H9 (cell line): ENCODE results near the gene KLK11. TPM values are rescaled to one million over a fixed set of nuclear protein-coding genes. Genes with fewer than 3 reads are reported as not detected.
A peak's percentile ranks its signal among the peaks of the same experiment; 100 is the strongest.

Experiments used
- DNase-seq: peaks from one replicate; pipeline ENCODE4 v3.0.0-alpha.2; 2017
- H2AFZ ChIP-seq: one replicate; pipeline ENCODE4 v1.6.1; 2013; ENCODE audit warnings: mild to moderate bottlenecking, low read length, control low read depth, moderate library complexity
- H2AK5ac ChIP-seq: 2 replicates; pipeline ENCODE4 v1.6.1; 2013; ENCODE audit warnings: low read length, control low read depth, mixed read lengths; ENCODE audit not compliant: insufficient read length
- H2BK120ac ChIP-seq: one replicate; pipeline ENCODE4 v1.6.1; 2013; ENCODE audit warnings: low read depth, mild to moderate bottlenecking, low read length, control low read depth, inconsistent platforms; ENCODE audit not compliant: poor library complexity, severe bottlenecking
- H2BK12ac ChIP-seq: 2 replicates; pipeline ENCODE4 v1.6.1; 2013; ENCODE audit warnings: low read length, control low read depth, mixed read lengths, low read depth; ENCODE audit not compliant: insufficient read length
- H2BK15ac ChIP-seq: 2 replicates; pipeline ENCODE4 v1.6.1; 2013; ENCODE audit warnings: low read depth, low read length, control low read depth
- H2BK20ac ChIP-seq: one replicate; pipeline ENCODE4 v1.6.1; 2013; ENCODE audit warnings: low read depth, mild to moderate bottlenecking, low read length, control low read depth, inconsistent platforms; ENCODE audit not compliant: poor library complexity, severe bottlenecking
- H2BK5ac ChIP-seq: 2 replicates; pipeline ENCODE4 v1.6.1; 2013; ENCODE audit warnings: low read length, control low read depth, mixed read lengths; ENCODE audit not compliant: insufficient read length
- H3K14ac ChIP-seq: 2 replicates; pipeline ENCODE4 v1.6.1; 2013; ENCODE audit warnings: low read length, control low read depth; ENCODE audit not compliant: insufficient read depth
- H3K18ac ChIP-seq: 2 replicates; pipeline ENCODE4 v1.6.1; 2013; ENCODE audit warnings: low read depth, mild to moderate bottlenecking, mixed read lengths, low read length, control low read depth; ENCODE audit not compliant: insufficient read length
- H3K23ac ChIP-seq: 2 replicates; pipeline ENCODE4 v1.6.1; 2013; ENCODE audit warnings: low read length, control low read depth, mixed read lengths, low read depth; ENCODE audit not compliant: insufficient read length
- H3K23me2 ChIP-seq: 2 replicates; pipeline ENCODE4 v1.6.1; 2013; ENCODE audit warnings: low read depth, mild to moderate bottlenecking, mixed read lengths, low read length, control low read depth; ENCODE audit not compliant: insufficient read length, poor library complexity, severe bottlenecking
- H3K27ac ChIP-seq: 2 replicates; pipeline ENCODE4 v1.5.1; 2013; ENCODE audit warnings: low read length, control low read depth, mixed read lengths, low read depth; ENCODE audit not compliant: insufficient read length
- H3K27me3 ChIP-seq: 2 replicates; pipeline ENCODE4 v1.6.1; 2013; ENCODE audit warnings: low read length, control low read depth, inconsistent platforms; ENCODE audit not compliant: insufficient read depth
- H3K4ac ChIP-seq: 2 replicates; pipeline ENCODE4 v1.6.1; 2013; ENCODE audit warnings: low read depth, mild to moderate bottlenecking, control low read depth, inconsistent platforms, low read length, moderate library complexity
- H3K4me1 ChIP-seq: 2 replicates; pipeline ENCODE4 v1.6.1; 2013; ENCODE audit warnings: low read length, control low read depth, inconsistent platforms; ENCODE audit not compliant: insufficient read depth
- H3K4me2 ChIP-seq: 2 replicates; pipeline ENCODE4 v1.6.1; 2013; ENCODE audit warnings: low read length, control low read depth, mixed read lengths; ENCODE audit not compliant: insufficient read length, insufficient read depth
- H3K56ac ChIP-seq: 2 replicates; pipeline ENCODE4 v1.6.1; 2013; ENCODE audit warnings: low read depth, mild to moderate bottlenecking, mixed read lengths, low read length, control low read depth; ENCODE audit not compliant: insufficient read length
- H3K79me1 ChIP-seq: 2 replicates; pipeline ENCODE4 v1.6.1; 2013; ENCODE audit warnings: low read depth, mild to moderate bottlenecking, moderate library complexity, low read length, control low read depth, inconsistent platforms; ENCODE audit not compliant: insufficient read depth, poor library complexity, severe bottlenecking
- H3K79me2 ChIP-seq: 2 replicates; pipeline ENCODE4 v1.6.1; 2013; ENCODE audit warnings: low read length, control low read depth, inconsistent platforms; ENCODE audit not compliant: insufficient read depth
- H3K9ac ChIP-seq: 2 replicates; pipeline ENCODE4 v1.6.1; 2013; ENCODE audit warnings: low read length, control low read depth, mixed read lengths; ENCODE audit not compliant: insufficient read length; ENCODE audit errors: extremely low read depth
- H3K9me3 ChIP-seq: one replicate; pipeline ENCODE4 v1.6.1; 2013; ENCODE audit warnings: low read depth, low read length, inconsistent platforms; ENCODE audit not compliant: control insufficient read depth
- H3T11ph ChIP-seq: one replicate; pipeline ENCODE4 v1.6.1; 2013; ENCODE audit warnings: mild to moderate bottlenecking, low read length, control low read depth, inconsistent platforms
- H4K20me1 ChIP-seq: one replicate; pipeline ENCODE4 v1.6.1; 2013; ENCODE audit not compliant: control insufficient read depth, insufficient read length, insufficient read depth
- H4K5ac ChIP-seq: 2 replicates; pipeline ENCODE4 v1.6.1; 2013; ENCODE audit warnings: low read depth, mild to moderate bottlenecking, mixed read lengths, low read length, control low read depth; ENCODE audit not compliant: insufficient read length
- H4K8ac ChIP-seq: replicated peaks from 2 replicates; pipeline ENCODE4 v1.6.1; 2013; ENCODE audit warnings: low read length, control low read depth, mixed read lengths, low read depth; ENCODE audit not compliant: insufficient read length
- H4K91ac ChIP-seq: 2 replicates; pipeline ENCODE4 v1.6.1; 2013; ENCODE audit warnings: low read depth, mild to moderate bottlenecking, moderate library complexity, mixed read lengths, low read length, control low read depth; ENCODE audit not compliant: insufficient read length
- H3K27ac Mint-ChIP-seq, 3 experiments: 2 replicates in 2 of 3; 3 replicates in 1 of 3; pipeline ENCODE4 v1.8.0; 2020 to 2021; ENCODE audit warnings: mixed read lengths in 3 of 3, mild to moderate bottlenecking in 1 of 3, moderate library complexity in 1 of 3
- H3K27me3 Mint-ChIP-seq: 2 replicates; pipeline ENCODE4 v1.8.0; 2021; ENCODE audit warnings: low read depth, mild to moderate bottlenecking, moderate library complexity, mixed read lengths
- H3K36me3 Mint-ChIP-seq, 3 experiments: 2 replicates in 2 of 3; 3 replicates in 1 of 3; pipeline ENCODE4 v1.8.0; 2020 to 2021; ENCODE audit warnings: low read depth in 3 of 3, mixed read lengths in 3 of 3; ENCODE audit not compliant: insufficient read depth in 1 of 3
- H3K4me1 Mint-ChIP-seq, 2 experiments: 2 replicates each; pipeline ENCODE4 v1.8.0; 2020; ENCODE audit warnings: mixed read lengths in 2 of 2
- H3K4me3 Mint-ChIP-seq, 2 experiments: 2 replicates in 1 of 2; 3 replicates in 1 of 2; pipeline ENCODE4 v1.8.0; 2020 to 2021; ENCODE audit warnings: mild to moderate bottlenecking in 2 of 2, mixed read lengths in 2 of 2, moderate library complexity in 1 of 2
- H3K9me3 Mint-ChIP-seq, 2 experiments: 2 replicates in 1 of 2; 3 replicates in 1 of 2; pipeline ENCODE4 v1.8.0; 2020; ENCODE audit warnings: mild to moderate bottlenecking in 2 of 2, mixed read lengths in 2 of 2, moderate library complexity in 1 of 2
- WGBS: extraction: QIAGEN DNeasy Blood & Tissue Kit; methylation state at CpG from one replicate; pipeline ENCODE4 v1.1.7; 2013; ENCODE audit warnings: missing lambda C conversion rate, low lambda C conversion rate, mixed read lengths; ENCODE audit not compliant: insufficient read length; ENCODE audit errors: extremely low coverage; 5-methylcytosine and 5-hydroxymethylcytosine counted together
- total RNA-seq: library from RNA; stranded (reverse); gene quantifications from 2 replicates; pipeline ENCODE4 v1.2.1, GENCODE V29; 2021
- TF ChIP-seq, protein P1 (sequence below): fragments of 200-600 bp; sonication (generic); conservative IDR thresholded peaks from 3 replicates; pipeline ENCODE4 v1.8.0; 2021; ENCODE audit warnings: antibody characterized with exemption, mild to moderate bottlenecking

Gene KLK11
- total RNA-seq, 1 experiment from 2014 or later: not detected

DNA sequence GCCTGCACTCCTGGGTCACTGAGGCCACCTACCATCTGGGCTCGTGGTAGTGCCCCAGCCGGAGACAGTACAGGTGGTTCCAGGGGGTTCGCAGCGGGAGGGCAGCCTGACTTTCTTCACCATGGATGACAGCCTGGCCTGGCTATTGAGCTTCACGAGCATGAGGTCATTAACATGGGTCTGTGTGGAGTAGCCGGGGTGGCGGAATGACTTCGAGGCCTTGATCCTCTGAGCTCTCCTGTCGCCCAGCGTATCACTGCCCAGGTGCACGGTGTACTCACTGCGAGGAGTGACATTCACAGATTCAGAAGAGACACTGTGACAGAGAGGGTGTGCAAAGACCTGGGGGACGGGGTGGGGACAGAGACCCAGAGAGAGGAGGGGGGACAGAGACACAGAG, 46.2 kb downstream of the KLK11 start:
- no peak for DNase-seq
- no peaks in the 10 kb centered on the region for H3K9me3 ChIP-seq
- H3K56ac ChIP-seq: no peak overlapping the region
- H3K27ac ChIP-seq: no peak overlapping the region
- peaks cover 6% of the 10 kb centered on the region; the same call in 1 of the 2 replicates for H3K4me1 ChIP-seq
- no peaks in the 10 kb centered on the region for H3K9me3 Mint-ChIP-seq
- no peaks in the 10 kb centered on the region for H3K23me2 ChIP-seq
- no peak overlapping the region for H3K27ac Mint-ChIP-seq
- H2BK120ac ChIP-seq: no peak overlapping the region
- no peak overlapping the region for H2BK12ac ChIP-seq
- no peak overlapping the region for H4K91ac ChIP-seq
- WGBS: no CpG with 5 or more reads among the region's 13 CpGs
- H2AK5ac ChIP-seq: no peak overlapping the region
- no peak overlapping the region for H3K9ac ChIP-seq
- peak overlapping the region; percentile 40; the same call in 1 of the 2 replicates for H3K14ac ChIP-seq
- H4K8ac ChIP-seq: no peak overlapping the region
- H4K5ac ChIP-seq: no peak overlapping the region
- no peak overlapping the region for H3T11ph ChIP-seq
- H3K79me2 ChIP-seq: no peaks in the 10 kb centered on the region
- H3K4me1 Mint-ChIP-seq: peaks cover 38 to 53% of the 10 kb centered on the region in 2 experiments
- no peak overlapping the region for H3K4me2 ChIP-seq
- TF ChIP-seq, protein P1, sequence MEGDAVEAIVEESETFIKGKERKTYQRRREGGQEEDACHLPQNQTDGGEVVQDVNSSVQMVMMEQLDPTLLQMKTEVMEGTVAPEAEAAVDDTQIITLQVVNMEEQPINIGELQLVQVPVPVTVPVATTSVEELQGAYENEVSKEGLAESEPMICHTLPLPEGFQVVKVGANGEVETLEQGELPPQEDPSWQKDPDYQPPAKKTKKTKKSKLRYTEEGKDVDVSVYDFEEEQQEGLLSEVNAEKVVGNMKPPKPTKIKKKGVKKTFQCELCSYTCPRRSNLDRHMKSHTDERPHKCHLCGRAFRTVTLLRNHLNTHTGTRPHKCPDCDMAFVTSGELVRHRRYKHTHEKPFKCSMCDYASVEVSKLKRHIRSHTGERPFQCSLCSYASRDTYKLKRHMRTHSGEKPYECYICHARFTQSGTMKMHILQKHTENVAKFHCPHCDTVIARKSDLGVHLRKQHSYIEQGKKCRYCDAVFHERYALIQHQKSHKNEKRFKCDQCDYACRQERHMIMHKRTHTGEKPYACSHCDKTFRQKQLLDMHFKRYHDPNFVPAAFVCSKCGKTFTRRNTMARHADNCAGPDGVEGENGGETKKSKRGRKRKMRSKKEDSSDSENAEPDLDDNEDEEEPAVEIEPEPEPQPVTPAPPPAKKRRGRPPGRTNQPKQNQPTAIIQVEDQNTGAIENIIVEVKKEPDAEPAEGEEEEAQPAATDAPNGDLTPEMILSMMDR: no peak
- H3K4ac ChIP-seq: no peak overlapping the region
- H4K20me1 ChIP-seq: no peaks in the 10 kb centered on the region
- no peak overlapping the region for H2AFZ ChIP-seq
- H3K27me3 Mint-ChIP-seq: peaks cover 19% of the 10 kb centered on the region
- H2BK15ac ChIP-seq: no peak overlapping the region
- H3K27me3 ChIP-seq: no peaks in the 10 kb centered on the region
- H3K23ac ChIP-seq: no peak overlapping the region
- no peaks in the 10 kb centered on the region for H3K79me1 ChIP-seq
- no peak overlapping the region for H2BK5ac ChIP-seq
- no peak overlapping the region for H3K18ac ChIP-seq
- H2BK20ac ChIP-seq: no peak overlapping the region
- H3K36me3 Mint-ChIP-seq: no peaks in the 10 kb centered on the region
- H3K4me3 Mint-ChIP-seq: no peak overlapping the region
